ENCODE results near the gene DSCAML1. TPM values are rescaled to one million over a fixed set of nuclear protein-coding genes. Genes with fewer than 3 reads are reported as not detected.

Gene DSCAML1
- total RNA-seq, 4 donors from 2014 or later, result 0.54 to 1.8 (median 0.99) TPM

GRCh38 chr11:117734601-117735024 is 62.4 kb downstream of the DSCAML1 start:
- no peak for DNase-seq
- no peak for TF ChIP-seq POLR2A (IDR thresholded peaks at IDR 0.05)
- no peak for TF ChIP-seq CTCF (IDR thresholded peaks at IDR 0.05)
- Histone ChIP-seq H3K36me3 (no peaks in the 10 kb centered on the region), H3K9me3 (no peaks in the 10 kb centered on the region), H3K4me3 (replicated peaks in 1 of 3) (no peak overlapping the region), H3K27me3 (no peaks in the 10 kb centered on the region), H3K27ac (no peak overlapping the region), H3K4me1 (no peaks in the 10 kb centered on the region)
- intact Hi-C loops (cut with DNase I), result no loop called here
- WGBS, 2 donors, result 63% methylated on average over 5 of the region's 5 CpGs

- no peaks in the 10 kb centered on the region for H3K27me3 ChIP-seq
- H3K4me1 ChIP-seq, result no peaks in the 10 kb centered on the region
- no peaks in the 10 kb centered on the region for H3K9me3 ChIP-seq
- intact Hi-C loops (cut with DNase I), result no loop called here
- H3K27ac ChIP-seq, result no peak overlapping the region
- DNase-seq, result no peak
- no peaks in the 10 kb centered on the region for H3K36me3 ChIP-seq
- TF ChIP-seq CTCF (IDR thresholded peaks at IDR 0.05) (no peak), POLR2A (IDR thresholded peaks at IDR 0.05) (no peak)
- 84 to 92% methylated on average over 6 of the region's 6 CpGs for WGBS, 2 donors
- no peak overlapping the region for H3K4me3 ChIP-seq (replicated peaks in 1 of 3)
These were observed 63.7 kb downstream of the DSCAML1 start for GRCh38 chr11:117733316-117733715.

GRCh38 chr11:117731722-117732290 is 65.2 kb downstream of the DSCAML1 start:
- TF ChIP-seq POLR2A (IDR thresholded peaks at IDR 0.05) (no peak), CTCF (IDR thresholded peaks at IDR 0.05) (no peak)
- no peaks in the 10 kb centered on the region for H3K4me1 ChIP-seq
- intact Hi-C loops (cut with DNase I), result no loop called here
- no peaks in the 10 kb centered on the region for H3K27me3 ChIP-seq
- no peaks in the 10 kb centered on the region for H3K9me3 ChIP-seq
- no peak for DNase-seq
- H3K4me3 ChIP-seq (replicated peaks in 1 of 3), result no peak overlapping the region
- WGBS, 2 donors, result 90 to 91% methylated on average over 2 of the region's 2 CpGs
- H3K27ac ChIP-seq, result no peak overlapping the region
- H3K36me3 ChIP-seq, result no peaks in the 10 kb centered on the region

- no peak for TF ChIP-seq CTCF (IDR thresholded peaks at IDR 0.05)
- TF ChIP-seq POLR2A (IDR thresholded peaks at IDR 0.05), result no peak
- Histone ChIP-seq H3K36me3 (no peaks in the 10 kb centered on the region), H3K27ac (no peak overlapping the region), H3K4me3 (replicated peaks in 1 of 3) (no peak overlapping the region), H3K4me1 (peaks cover 0 to 7% of the 10 kb centered on the region in 2 donors), H3K27me3 (no peaks in the 10 kb centered on the region), H3K9me3 (no peaks in the 10 kb centered on the region)
- no peak for DNase-seq
- intact Hi-C loops (cut with DNase I), result no loop called here
- 86 to 87% methylated on average over 7 of the region's 7 CpGs for WGBS, 2 donors
These were observed 66.7 kb downstream of the DSCAML1 start for GRCh38 chr11:117730208-117730800.

- no peaks in the 10 kb centered on the region for H3K9me3 ChIP-seq
- H3K4me3 ChIP-seq (replicated peaks in 1 of 3), result no peak overlapping the region
- TF ChIP-seq POLR2A (IDR thresholded peaks at IDR 0.05) (no peak), CTCF (IDR thresholded peaks at IDR 0.05) (no peak)
- DNase-seq, result peak in 1 of 2 donors; percentile 20
- peaks cover 0 to 15% of the 10 kb centered on the region in 2 donors for H3K4me1 ChIP-seq
- no peak overlapping the region for H3K27ac ChIP-seq
- no peaks in the 10 kb centered on the region for H3K36me3 ChIP-seq
- 64 to 77% methylated on average over 7 to 11 of the region's 12 CpGs for whole genome bisulfite sequencing, 2 donors
- H3K27me3 ChIP-seq, result no peaks in the 10 kb centered on the region
- intact Hi-C loops (cut with DNase I), result no loop called here
These were observed 71.8 kb downstream of the DSCAML1 start for GRCh38 chr11:117725048-117725734.
